Breast epithelium (tissue), 3 donors: ENCODE data around the gene PHF12.

Source experiments
- CTCF ChIP-seq, 3 donors: fragments of 450-650 bp; IDR thresholded peaks; one replicate each; pipeline ENCODE4 v1.5.1; 2016 to 2017; ENCODE audit warnings: antibody characterized with exemption in 3 of 3, mild to moderate bottlenecking in 3 of 3, moderate library complexity in 3 of 3
- POLR2AphosphoS5 ChIP-seq, 3 donors: sonication (generic); formaldehyde crosslinking; IDR thresholded peaks; one replicate each; pipeline ENCODE4 v1.6.1; 2017; ENCODE audit warnings: antibody characterized with exemption in 3 of 3

DNA sequence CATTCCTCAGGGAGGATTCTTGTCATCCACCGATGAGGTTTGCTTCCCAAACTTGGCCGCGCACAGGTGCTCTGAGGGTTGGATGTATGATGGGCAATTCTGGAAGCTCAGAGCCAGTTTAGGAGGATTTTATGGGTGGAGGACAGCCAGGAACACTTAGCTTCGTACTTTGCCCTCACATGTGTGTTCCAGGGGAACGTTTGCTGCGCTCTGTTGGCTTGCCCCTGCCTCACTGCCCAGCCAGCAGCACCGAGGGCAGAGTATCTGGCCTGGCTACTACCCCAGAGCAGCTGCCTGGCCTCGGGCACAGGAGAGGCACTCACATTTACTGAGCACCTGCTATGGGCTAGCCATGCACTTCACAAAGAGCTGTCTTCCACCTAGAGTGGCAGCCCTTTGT, 40.5 kb upstream of the PHF12 start:
- TF ChIP-seq CTCF (IDR thresholded peaks at IDR 0.05) = no peak
- no peak for TF ChIP-seq POLR2AphosphoS5 (IDR thresholded peaks at IDR 0.05)
